AG04450 (cell line): ENCODE results near the gene DIP2C. TPM values are rescaled to one million over a fixed set of nuclear protein-coding genes. Genes with fewer than 3 reads are reported as not detected.

ENCODE experiments used
- CTCF ChIA-PET: fragments of 300-600, 350-600 bp; formaldehyde crosslinking; extraction: SDS; loops from one replicate; lab custom pipeline; 2022; ENCODE audit warnings: antibody characterized with exemption, inconsistent platforms; lab: Charles Lee
- POLR2A ChIA-PET: fragments of 350-600 bp; formaldehyde crosslinking; extraction: SDS; loops from one replicate; lab custom pipeline; 2021; ENCODE audit warnings: antibody characterized with exemption, inconsistent platforms; lab: Yijun Ruan, JAX
- DNase-seq: peaks from one replicate; pipeline ENCODE4 v3.0.0-alpha.2; 2011; ENCODE audit warnings: low read depth, low spot score
- H3K27ac ChIP-seq: one replicate; pipeline ENCODE4 v1.5.1; 2012; ENCODE audit warnings: low read depth, low read length, control low read depth
- H3K27me3 ChIP-seq: one replicate; pipeline ENCODE4 v1.6.0; 2012; ENCODE audit warnings: low read length; ENCODE audit not compliant: control insufficient read depth, insufficient read depth
- H3K4me3 ChIP-seq: 2 replicates; pipeline ENCODE4 v1.5.1; 2011; ENCODE audit warnings: mild to moderate bottlenecking, low read depth, low read length, control low read depth
- H3K9me3 ChIP-seq: 2 replicates; pipeline ENCODE4 v1.5.1; 2012; ENCODE audit warnings: low read length; ENCODE audit not compliant: control insufficient read depth, insufficient read depth
- CTCF ChIP-seq: IDR thresholded peaks from 2 replicates; pipeline ENCODE4 v1.5.1; 2011; ENCODE audit warnings: low read depth, low read length, control low read depth, inconsistent platforms
- polyA plus RNA-seq: library from polyadenylated mRNA; depleted of rRNA; stranded (reverse); fragments of >200 nt; gene quantifications from 2 replicates; pipeline ENCODE4 v1.2.3, GENCODE V29; 2011

DIP2C gene
- polyA plus RNA-seq, 1 experiment: 9.6 TPM

DNA sequence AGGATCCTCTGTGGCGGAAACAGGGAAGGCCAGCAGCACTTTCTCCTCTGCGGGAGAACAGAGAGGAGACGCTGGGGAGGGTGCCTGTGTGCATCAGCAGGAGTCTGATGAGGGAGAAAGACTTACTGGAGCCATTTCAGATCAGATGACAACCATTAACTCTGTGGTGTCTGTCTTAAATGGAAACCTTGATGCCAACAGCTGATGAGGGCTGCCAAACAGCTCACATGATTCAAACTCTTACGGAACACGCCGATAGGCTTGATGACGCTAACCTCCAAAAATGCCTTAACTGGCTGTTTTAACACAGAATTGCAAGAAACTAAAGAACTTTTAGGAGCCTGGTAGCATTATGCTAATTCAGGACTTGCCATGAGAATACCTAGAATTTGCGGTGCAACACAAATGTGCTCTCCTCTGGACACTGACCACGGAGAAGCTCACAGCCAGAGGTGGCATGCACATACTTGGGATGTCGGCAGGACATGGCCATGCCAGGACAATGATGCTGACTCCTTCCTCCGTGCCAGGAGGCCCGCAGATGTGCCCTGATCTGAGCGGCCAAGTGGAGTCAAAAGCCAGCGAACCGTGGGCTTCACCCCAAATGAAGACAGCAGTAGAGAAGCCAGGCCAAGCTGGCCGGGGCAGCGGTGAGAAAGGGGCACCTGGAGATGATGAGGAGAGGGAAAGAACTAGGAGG, 399.3 kb downstream of the DIP2C start:
- no peaks in the 10 kb centered on the region for H3K27me3 ChIP-seq
- H3K9me3 ChIP-seq: peaks cover 2% of the 10 kb centered on the region; the same call in 1 of the 2 replicates
- CTCF ChIA-PET: no interaction called here
- TF ChIP-seq CTCF: no peak
- H3K27ac ChIP-seq: no peak overlapping the region
- no peak overlapping the region for H3K4me3 ChIP-seq
- DNase-seq: no peak
- POLR2A ChIA-PET: no interaction called here

- Histone ChIP-seq H3K27me3 (no peaks in the 10 kb centered on the region), H3K9me3 (peaks cover 2% of the 10 kb centered on the region; the same call in 1 of the 2 replicates), H3K4me3 (no peak overlapping the region), H3K27ac (no peak overlapping the region)
- no peak for DNase-seq
- POLR2A ChIA-PET: no interaction called here
- CTCF ChIA-PET: no interaction called here
- TF ChIP-seq CTCF: no peak
Measured at GRCh38 chr10:289581-289980, 399.9 kb downstream of the DIP2C start.

DNA sequence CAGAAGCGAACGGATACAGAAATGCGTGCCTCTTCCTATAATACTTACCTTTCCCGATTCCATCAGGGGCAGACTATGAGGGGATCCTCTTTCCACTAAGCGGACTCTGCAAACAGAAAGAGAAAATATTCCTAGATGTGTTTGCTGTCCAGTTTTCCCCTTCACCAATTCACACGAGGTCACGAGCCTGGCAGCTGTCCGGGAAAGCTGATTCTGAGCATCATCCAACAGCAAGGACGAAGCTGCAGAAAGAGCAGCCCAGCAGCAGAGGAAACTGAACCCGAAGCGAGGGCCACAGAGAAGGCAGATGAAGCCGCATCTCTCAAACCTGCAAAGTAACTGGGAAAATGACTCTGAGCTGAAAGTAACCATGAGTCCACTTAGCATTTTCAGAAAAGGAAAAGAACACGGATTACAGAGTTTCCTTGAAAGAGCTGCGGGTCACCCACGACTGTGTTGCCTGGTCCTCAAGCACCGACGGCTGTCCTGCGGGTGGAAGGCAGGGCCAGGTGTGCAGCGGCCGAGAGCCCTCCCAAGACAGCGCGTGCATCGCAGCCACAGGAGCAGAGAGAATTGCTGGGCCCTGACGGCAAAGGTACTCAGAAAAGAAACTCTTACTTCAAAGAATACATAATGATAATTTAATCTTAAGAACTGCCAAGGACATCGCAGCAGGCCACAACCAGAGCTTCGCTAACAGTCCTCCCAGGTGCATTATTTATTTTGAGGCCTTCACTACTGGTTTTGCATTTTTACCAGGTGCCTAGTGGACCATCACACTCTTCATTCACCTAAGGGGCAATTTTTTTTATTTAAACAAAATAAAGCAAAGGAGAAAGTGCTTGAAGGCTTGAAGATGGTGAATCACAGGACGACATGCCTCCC, 400.9 kb downstream of the DIP2C start:
- no peak overlapping the region for H3K4me3 ChIP-seq
- ChIA-PET POLR2A (no interaction called here), CTCF (no interaction called here)
- no peak for TF ChIP-seq CTCF
- no peak overlapping the region for H3K27ac ChIP-seq
- no peak for DNase-seq
- H3K9me3 ChIP-seq: peaks cover 2% of the 10 kb centered on the region; the same call in 1 of the 2 replicates
- H3K27me3 ChIP-seq: no peaks in the 10 kb centered on the region

DNA sequence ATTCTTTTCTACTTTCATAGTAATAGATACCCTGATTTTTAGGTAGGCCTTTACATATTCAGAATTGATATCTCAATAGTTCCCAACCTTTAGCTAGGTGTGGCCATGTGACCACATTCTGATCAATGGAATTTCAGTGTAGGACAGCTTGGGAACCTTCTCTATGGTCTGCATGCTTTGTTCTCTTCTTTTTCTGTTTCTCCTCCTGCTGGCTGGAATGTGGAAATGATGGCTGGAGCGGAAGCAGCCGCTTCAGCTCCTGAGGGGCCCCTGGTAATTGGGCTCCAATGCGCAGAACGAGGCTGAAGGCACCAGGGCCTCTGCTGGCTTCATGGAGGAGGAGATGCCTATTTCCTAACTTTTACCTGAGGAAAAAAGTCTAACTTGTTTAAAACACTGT, 401.7 kb downstream of the DIP2C start:
- ChIA-PET CTCF (no interaction called here), POLR2A (interaction anchor here (0.7 kb wide), 1 partner anchor 83 kb away, joined by 6 read pairs; no protein-coding TSS in a partner anchor)
- TF ChIP-seq CTCF: peak; percentile 57

More for the DNA sequence above, 401.7 kb downstream of the DIP2C start:
- peak overlapping the region; percentile 31 for H3K27ac ChIP-seq
- no peak overlapping the region for H3K4me3 ChIP-seq
- H3K27me3 ChIP-seq: no peaks in the 10 kb centered on the region
- no peak for DNase-seq
- H3K9me3 ChIP-seq: peaks cover 2% of the 10 kb centered on the region; the same call in 1 of the 2 replicates
